GM10847 (cell line): ENCODE data around the gene ERGIC1.

Experiments used
- POLR2A ChIP-seq: IDR thresholded peaks from 2 replicates; pipeline ENCODE4 v1.6.1; 2011; ENCODE audit not compliant: insufficient read length; ENCODE audit errors: extremely low read depth

ERGIC1 gene

DNA sequence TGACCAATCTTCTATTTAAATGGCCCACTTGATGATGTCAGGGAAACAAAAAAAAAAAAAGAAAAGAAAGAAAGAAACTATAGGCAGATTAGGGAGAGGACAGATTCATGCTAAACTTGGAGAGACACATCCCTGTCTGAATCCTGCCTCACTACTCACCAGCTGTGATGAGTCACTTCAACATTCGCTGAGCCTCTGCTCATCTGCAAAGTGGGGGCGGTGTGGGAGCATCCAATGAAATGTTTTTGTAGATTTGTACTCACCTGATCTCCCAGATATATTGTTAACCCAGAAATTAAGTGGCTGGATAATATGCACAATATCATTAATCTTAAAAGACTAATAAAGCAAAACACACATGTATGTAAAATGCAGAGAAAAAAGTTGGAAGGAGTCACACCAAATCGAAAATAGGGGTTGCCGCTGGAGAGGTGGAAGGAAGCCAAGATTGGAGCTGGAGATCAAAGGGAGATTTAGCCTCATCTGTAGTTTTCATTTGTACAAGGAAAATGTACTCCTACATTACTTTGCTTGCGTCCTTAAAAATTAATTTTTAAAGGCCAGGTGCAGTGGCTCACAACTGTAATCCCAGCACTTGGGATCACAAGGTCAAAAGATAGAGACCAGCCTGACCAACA lies 17.0 kb upstream of the ERGIC1 start:
- no peak for TF ChIP-seq POLR2A

GRCh38 chr5:172817664-172818063 lies 16.4 kb upstream of the ERGIC1 start:
- no peak for TF ChIP-seq POLR2A

- no peak for TF ChIP-seq POLR2A
Observed at GRCh38 chr5:172818081-172818480, 16.0 kb upstream of the ERGIC1 start.

- TF ChIP-seq POLR2A: no peak
Observed at GRCh38 chr5:172819569-172819968, 14.5 kb upstream of the ERGIC1 start.

- TF ChIP-seq POLR2A: no peak
Observed at GRCh38 chr5:172820046-172820767, 13.8 kb upstream of the ERGIC1 start.

DNA sequence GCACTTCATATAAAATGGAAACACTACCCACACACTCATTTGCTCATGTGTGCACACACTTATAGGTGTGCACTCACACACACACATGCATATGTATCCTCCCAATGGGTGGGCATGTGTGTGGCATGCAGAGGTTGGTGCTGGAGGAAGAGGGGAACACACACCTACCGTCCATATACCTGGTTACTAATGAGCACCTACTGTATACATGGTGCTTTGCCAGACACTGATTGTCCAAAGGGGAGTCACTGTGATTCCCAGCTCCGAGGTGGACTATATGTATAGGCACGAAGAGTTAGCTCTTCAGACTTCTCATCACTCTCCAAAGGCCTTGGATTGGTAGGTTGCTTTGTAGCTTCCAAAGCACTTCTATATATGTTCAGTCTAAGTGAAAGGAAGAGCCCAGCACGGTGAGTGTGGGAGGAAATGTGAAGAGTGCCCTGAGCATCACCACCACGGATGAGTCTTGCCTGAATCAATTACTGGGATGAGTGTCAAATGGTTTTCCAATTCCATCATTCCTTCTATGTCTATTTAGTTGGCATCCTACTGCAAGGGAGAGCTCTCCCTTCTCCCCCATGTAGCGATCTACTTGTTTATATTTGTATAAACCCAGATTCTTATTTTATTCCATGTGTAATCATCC lies 12.6 kb upstream of the ERGIC1 start:
- TF ChIP-seq POLR2A: no peak

DNA sequence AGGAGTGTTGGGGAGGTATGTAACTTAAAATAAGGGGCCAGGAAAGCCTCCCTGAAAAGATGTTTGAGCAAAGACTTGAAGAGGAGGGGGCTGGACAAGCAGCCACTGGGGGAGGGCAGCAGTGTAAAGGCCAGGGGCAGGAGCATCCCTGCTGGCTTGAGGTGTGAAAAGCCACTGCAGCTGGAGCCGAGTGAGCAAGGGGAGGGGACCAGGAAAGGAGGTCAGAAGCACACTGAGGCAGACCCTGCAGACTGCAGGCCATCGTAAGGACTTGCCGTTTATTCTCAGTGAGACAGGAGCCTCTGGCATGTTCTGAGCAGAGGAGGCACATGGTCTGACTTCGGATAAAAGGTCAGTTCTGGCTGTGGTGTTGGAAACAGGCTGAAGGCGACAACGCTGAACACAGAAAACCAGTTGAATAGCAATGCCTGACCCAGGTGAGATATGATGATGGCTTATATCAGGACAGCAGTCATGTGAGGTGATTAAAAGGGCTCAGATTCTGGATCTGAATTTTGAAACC lies 10.2 kb upstream of the ERGIC1 start:
- no peak for TF ChIP-seq POLR2A

DNA sequence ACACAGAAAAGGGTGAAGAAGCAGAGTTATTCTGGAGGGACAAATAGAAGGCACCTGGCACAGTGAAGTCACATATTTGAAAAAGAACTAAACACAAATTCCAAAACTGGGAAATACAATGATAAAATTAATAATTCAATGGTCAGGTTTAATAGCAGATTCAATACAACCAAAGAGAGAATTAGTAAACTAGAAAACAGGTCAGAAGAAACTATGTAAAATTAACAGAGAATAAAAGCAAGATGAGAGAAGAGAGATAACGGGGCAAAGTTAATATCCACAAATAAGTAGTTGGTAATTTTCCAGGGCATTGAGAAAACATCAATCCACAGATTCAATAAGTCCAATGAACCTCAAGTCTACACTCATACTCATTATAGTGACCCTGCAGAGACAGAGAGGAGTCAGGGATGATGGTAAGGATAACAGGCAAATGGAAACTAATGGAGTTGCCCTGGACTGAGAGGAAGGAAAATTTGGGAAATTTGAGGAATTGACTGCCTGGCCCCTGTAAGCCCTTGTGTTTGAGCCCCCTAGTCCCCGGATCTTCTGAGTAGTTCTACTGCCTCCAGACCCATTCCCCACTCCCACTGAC lies 8.3 kb upstream of the ERGIC1 start:
- TF ChIP-seq POLR2A: no peak

DNA sequence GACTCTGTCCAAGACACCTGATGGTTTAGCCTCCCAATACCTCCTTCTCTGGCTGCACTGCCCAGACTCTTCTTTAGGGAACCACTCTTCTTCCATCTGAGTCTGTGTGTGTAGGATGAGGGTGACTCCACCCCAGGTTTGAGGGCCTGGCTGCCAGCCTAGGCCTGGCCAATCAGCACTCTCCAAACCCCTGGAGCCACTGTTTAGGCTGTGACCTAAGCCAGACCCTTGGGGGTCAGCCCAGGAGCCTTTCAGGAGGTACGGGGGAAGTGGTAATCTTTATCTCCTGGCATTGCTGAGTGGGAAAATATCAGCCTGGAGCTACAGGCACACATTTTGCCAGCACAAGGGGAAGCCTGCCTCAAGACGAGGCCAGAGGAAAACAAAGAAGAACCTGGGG lies 6.2 kb upstream of the ERGIC1 start:
- TF ChIP-seq POLR2A: no peak

- no peak for TF ChIP-seq POLR2A
Observed at GRCh38 chr5:172828911-172829431, 5.1 kb upstream of the ERGIC1 start.

GRCh38 chr5:172830275-172830799 lies 3.7 kb upstream of the ERGIC1 start:
- TF ChIP-seq POLR2A: no peak

- TF ChIP-seq POLR2A: no peak
Observed at GRCh38 chr5:172830876-172831662, 3.0 kb upstream of the ERGIC1 start.

DNA sequence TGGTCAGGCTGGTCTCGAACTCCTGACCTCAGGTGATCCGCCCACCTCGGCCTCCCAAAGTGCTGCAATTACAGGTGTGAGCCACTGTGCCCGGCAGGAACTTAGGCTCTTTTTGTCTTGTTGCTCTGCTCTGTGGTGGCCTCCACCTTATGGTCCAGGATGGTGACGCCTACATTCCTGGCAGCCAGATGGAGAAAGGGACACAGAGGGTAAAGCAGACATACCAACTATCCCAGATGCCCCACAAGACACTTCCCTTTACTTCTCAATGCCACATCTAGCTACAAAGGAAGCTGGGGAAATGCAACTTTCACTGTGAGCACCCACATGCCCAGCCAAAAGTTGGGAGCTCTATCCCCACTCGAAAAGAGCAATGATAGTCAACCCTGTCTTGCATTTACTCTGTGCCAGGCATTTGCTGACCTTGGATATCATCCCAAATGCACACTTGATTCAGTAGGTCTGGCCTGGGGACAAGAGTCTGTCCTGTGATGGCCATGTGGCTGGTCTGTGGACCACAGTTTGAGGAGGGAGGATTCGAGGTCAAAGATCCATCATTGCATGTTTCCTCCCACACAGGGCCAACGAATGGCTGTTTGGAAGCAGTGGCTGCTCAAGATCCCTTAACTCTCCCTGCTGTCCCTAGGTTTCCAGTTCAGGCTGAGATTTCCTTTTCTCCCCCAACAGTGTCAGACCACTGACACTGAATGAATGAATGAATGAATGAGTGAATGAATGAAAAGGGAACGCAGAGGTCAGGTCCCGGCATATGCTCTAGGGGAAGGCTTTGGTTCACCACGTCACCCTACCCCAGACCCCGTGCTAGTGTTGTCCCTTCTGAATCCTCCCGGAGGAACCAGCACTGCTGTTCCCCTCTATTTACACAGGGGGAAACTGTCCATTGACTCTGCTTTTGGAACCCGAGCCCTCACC lies 1.4 kb upstream of the ERGIC1 start:
- TF ChIP-seq POLR2A: no peak

GRCh38 chr5:172833372-172833685 lies 722 bp upstream of the ERGIC1 start:
- TF ChIP-seq POLR2A: no peak
